Left kidney (tissue), 2 donors: ENCODE results near the gene TMEM198. TPM values are rescaled to one million over a fixed set of nuclear protein-coding genes. Genes with fewer than 3 reads are reported as not detected.

Experiments used
- DNase-seq: peaks from one replicate; pipeline ENCODE4 v3.0.0-alpha.2; 2013
- polyA plus RNA-seq: library from polyadenylated mRNA; unstranded; fragments of 120-200 nt; gene quantifications from one replicate; pipeline ENCODE4 v1.2.1, GENCODE V29; 2013; ENCODE audit not compliant: insufficient read length

TMEM198 gene
- polyA plus RNA-seq, 1 donor: 2.5 TPM

GRCh38 chr2:219562049-219563020, 18.5 kb downstream of the TMEM198 start:
- no peak for DNase-seq

- DNase-seq: no peak
These were observed 19.6 kb downstream of the TMEM198 start for GRCh38 chr2:219563271-219563928.

- no peak for DNase-seq
These were observed 21.6 kb downstream of the TMEM198 start for GRCh38 chr2:219565130-219566080.

GRCh38 chr2:219566640-219567039, 22.8 kb downstream of the TMEM198 start:
- no peak for DNase-seq

- DNase-seq: no peak
These were observed 23.3 kb downstream of the TMEM198 start for GRCh38 chr2:219567131-219567530.

- DNase-seq: no peak
These were observed 24.0 kb downstream of the TMEM198 start for GRCh38 chr2:219567791-219568361.

- DNase-seq: no peak
These were observed 25.2 kb downstream of the TMEM198 start for GRCh38 chr2:219569041-219569440.

GRCh38 chr2:219569635-219570034, 25.8 kb downstream of the TMEM198 start:
- no peak for DNase-seq

- no peak for DNase-seq
These were observed 26.5 kb downstream of the TMEM198 start for GRCh38 chr2:219570194-219570923.

- DNase-seq: no peak
These were observed 27.1 kb downstream of the TMEM198 start for GRCh38 chr2:219570924-219571310.

- peak; percentile 83 for DNase-seq
These were observed 27.7 kb downstream of the TMEM198 start, which contains the start of gene OBSL1 for GRCh38 chr2:219571311-219572236. OBSL1 (minus strand) TSS chr2:219571539; CDS start chr2:219571232, 307 bp downstream.

GRCh38 chr2:219572237-219573001, 28.6 kb downstream of the TMEM198 start, which contains the start of gene INHA:
INHA (plus strand) TSS chr2:219572310; CDS start chr2:219572375, 65 bp downstream.
- DNase-seq: no peak

GRCh38 chr2:219573166-219573565, 29.3 kb downstream of the TMEM198 start:
- DNase-seq: no peak

- no peak for DNase-seq
These were observed 30.9 kb downstream of the TMEM198 start for GRCh38 chr2:219574484-219575311.

- DNase-seq: no peak
These were observed 32.0 kb downstream of the TMEM198 start for GRCh38 chr2:219575566-219576504.
